Measurements from ENCODE around the gene CENPM.
"Not testable (repeated sequence)": the region's sequence is repeated elsewhere in the genome, so short reads cannot be mapped to it uniquely, and the experiment has no call there.

The CENPM gene

GRCh38 chr22:41951898-41952474, 5.0 kb upstream of the CENPM start, which contains the start of gene SMIM45:
Gene SMIM45, plus strand, starts transcription at chr22:41952150.
- H3K4me2 ChIP-seq: no peak within 1 kb of the TSS
- no peaks in the 10 kb centered on the region for H4K20me1 ChIP-seq (ENCODE audit: insufficient read depth)
- H3K79me2 ChIP-seq (ENCODE audit: insufficient read depth, low read depth): no peaks in the 10 kb centered on the region
- H3K27ac ChIP-seq: no peak within 1 kb of the TSS
- H3K36me3 ChIP-seq (ENCODE audit: insufficient read depth): no peaks in the 10 kb centered on the region
- peaks cover 13% of the 10 kb centered on the region for H3K4me1 ChIP-seq (ENCODE audit: low read depth, poor library complexity, severe bottlenecking)
- H3K9ac ChIP-seq: no peak within 1 kb of the TSS
- H3K4me3 ChIP-seq (IDR thresholded peaks at IDR 0.05; ENCODE audit: insufficient read depth, low read depth, low read length): no peak within 1 kb of the TSS
- no peaks in the 10 kb centered on the region for H3K27me3 ChIP-seq (ENCODE audit: insufficient read depth, low read depth)
- no peak for TF ChIP-seq CTCF (conservative IDR thresholded peaks at IDR 0.05; ENCODE audit: low read depth, low read length)
- H2AFZ ChIP-seq (ENCODE audit: low read depth): no peak within 1 kb of the TSS

GRCh38 chr22:41949297-41949965, 2.5 kb upstream of the CENPM start:
- Histone ChIP-seq H3K27ac (no peak overlapping the region), H4K20me1 (ENCODE audit: insufficient read depth) (no peaks in the 10 kb centered on the region), H3K9ac (no peak overlapping the region), H3K27me3 (ENCODE audit: insufficient read depth, low read depth) (no peaks in the 10 kb centered on the region), H3K79me2 (ENCODE audit: insufficient read depth, low read depth) (peaks cover 21% of the 10 kb centered on the region), H3K4me1 (ENCODE audit: low read depth, poor library complexity, severe bottlenecking) (peaks cover 22% of the 10 kb centered on the region), H2AFZ (ENCODE audit: low read depth) (no peak overlapping the region), H3K36me3 (ENCODE audit: insufficient read depth) (no peaks in the 10 kb centered on the region), H3K4me2 (no peak overlapping the region), H3K4me3 (IDR thresholded peaks at IDR 0.05; ENCODE audit: insufficient read depth, low read depth, low read length) (no peak overlapping the region)
- TF ChIP-seq CTCF (conservative IDR thresholded peaks at IDR 0.05; ENCODE audit: low read depth, low read length): no peak

- H2AFZ ChIP-seq (ENCODE audit: low read depth); H3K4me2 ChIP-seq; H3K4me3 ChIP-seq (IDR thresholded peaks at IDR 0.05; ENCODE audit: insufficient read depth, low read depth, low read length); H3K27me3 ChIP-seq (ENCODE audit: insufficient read depth, low read depth); H4K20me1 ChIP-seq (ENCODE audit: insufficient read depth); H3K9ac ChIP-seq; H3K36me3 ChIP-seq (ENCODE audit: insufficient read depth); H3K27ac ChIP-seq: not testable (repeated sequence)
- Histone ChIP-seq H3K79me2 (ENCODE audit: insufficient read depth, low read depth) (peaks cover 22% of the 10 kb centered on the region), H3K4me1 (ENCODE audit: low read depth, poor library complexity, severe bottlenecking) (peaks cover 22% of the 10 kb centered on the region)
Measured at GRCh38 chr22:41948928-41949296, 2.0 kb upstream of the CENPM start.

- Histone ChIP-seq H3K79me2 (ENCODE audit: insufficient read depth, low read depth) (peaks cover 24% of the 10 kb centered on the region), H3K27ac (no peak overlapping the region), H3K4me2 (no peak overlapping the region), H3K4me3 (IDR thresholded peaks at IDR 0.05; ENCODE audit: insufficient read depth, low read depth, low read length) (no peak overlapping the region), H3K36me3 (ENCODE audit: insufficient read depth) (no peaks in the 10 kb centered on the region), H2AFZ (ENCODE audit: low read depth) (no peak overlapping the region), H3K27me3 (ENCODE audit: insufficient read depth, low read depth) (no peaks in the 10 kb centered on the region), H3K9ac (no peak overlapping the region), H4K20me1 (ENCODE audit: insufficient read depth) (no peaks in the 10 kb centered on the region), H3K4me1 (ENCODE audit: low read depth, poor library complexity, severe bottlenecking) (peaks cover 22% of the 10 kb centered on the region)
- no peak for TF ChIP-seq CTCF (conservative IDR thresholded peaks at IDR 0.05; ENCODE audit: low read depth, low read length)
Measured at GRCh38 chr22:41948142-41948541, 1.2 kb upstream of the CENPM start.

All from KMS-11 (cell line).